Peyer's patch (tissue), 4 donors: Measurements from ENCODE around the gene LAMB3.

Experiments used
- POLR2A ChIP-seq, 2 donors: fragments of 450-650 bp; IDR thresholded peaks; one replicate each; pipeline ENCODE4 v1.5.1; 2017; ENCODE audit warnings: antibody characterized with exemption in 2 of 2, mild to moderate bottlenecking in 2 of 2, moderate library complexity in 2 of 2
- TF ChIP-seq, protein P1 (sequence below), 6 experiments: fragments of 450-650 bp in 4 of 6; fragments of 200-600 bp in 2 of 6; sonication (generic) in 1 of 6; IDR thresholded peaks; one replicate each; pipeline ENCODE4 v1.5.1; 2017 to 2019; ENCODE audit warnings: antibody characterized with exemption in 6 of 6, mild to moderate bottlenecking in 3 of 6, moderate library complexity in 1 of 6

DNA sequence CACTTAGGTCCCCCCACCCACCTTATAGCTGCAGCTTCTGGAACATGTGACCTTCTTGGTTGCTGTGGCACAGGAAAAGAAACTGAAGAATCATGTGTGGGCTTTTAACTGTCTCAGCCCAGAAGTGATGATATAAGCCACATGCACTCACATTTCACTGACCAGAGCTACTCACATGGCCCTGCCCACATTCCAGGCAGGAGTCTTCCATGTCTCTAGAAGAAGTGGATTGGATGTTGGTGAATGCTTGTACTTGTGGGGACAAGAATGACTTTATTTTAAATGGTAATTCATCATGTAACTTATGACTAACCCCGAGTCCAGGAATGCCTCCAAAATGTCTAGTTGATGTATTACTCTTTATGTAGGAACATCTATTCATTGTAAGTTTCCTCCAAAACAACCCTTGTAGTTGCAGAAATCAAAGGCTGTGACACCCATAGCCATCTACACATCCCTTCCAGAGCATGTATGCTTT lies 84.5 kb downstream of the LAMB3 start:
- TF ChIP-seq, protein P1, sequence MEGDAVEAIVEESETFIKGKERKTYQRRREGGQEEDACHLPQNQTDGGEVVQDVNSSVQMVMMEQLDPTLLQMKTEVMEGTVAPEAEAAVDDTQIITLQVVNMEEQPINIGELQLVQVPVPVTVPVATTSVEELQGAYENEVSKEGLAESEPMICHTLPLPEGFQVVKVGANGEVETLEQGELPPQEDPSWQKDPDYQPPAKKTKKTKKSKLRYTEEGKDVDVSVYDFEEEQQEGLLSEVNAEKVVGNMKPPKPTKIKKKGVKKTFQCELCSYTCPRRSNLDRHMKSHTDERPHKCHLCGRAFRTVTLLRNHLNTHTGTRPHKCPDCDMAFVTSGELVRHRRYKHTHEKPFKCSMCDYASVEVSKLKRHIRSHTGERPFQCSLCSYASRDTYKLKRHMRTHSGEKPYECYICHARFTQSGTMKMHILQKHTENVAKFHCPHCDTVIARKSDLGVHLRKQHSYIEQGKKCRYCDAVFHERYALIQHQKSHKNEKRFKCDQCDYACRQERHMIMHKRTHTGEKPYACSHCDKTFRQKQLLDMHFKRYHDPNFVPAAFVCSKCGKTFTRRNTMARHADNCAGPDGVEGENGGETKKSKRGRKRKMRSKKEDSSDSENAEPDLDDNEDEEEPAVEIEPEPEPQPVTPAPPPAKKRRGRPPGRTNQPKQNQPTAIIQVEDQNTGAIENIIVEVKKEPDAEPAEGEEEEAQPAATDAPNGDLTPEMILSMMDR (IDR thresholded peaks at IDR 0.05): no peak
- TF ChIP-seq POLR2A (IDR thresholded peaks at IDR 0.05): no peak
